ENCODE results near the gene CLDND1. TPM values are rescaled to one million over a fixed set of nuclear protein-coding genes. Genes with fewer than 3 reads are reported as not detected.

Gene CLDND1
- total and polyA plus RNA-seq, 2 of the 13 experiments (the other 11 are each of a cell fraction or from before 2014, with no cell fraction given), result 50.8 to 121 TPM

- POLR2A ChIA-PET, result no interaction called here
- DNase-seq (ENCODE audit: low spot score) (no peak), ATAC-seq (no peak), FAIRE-seq (no peak)
- CTCF ChIA-PET (ENCODE audit: low intra/inter-chr PET ratio, low total read pairs), result no interaction called here
- H3K4me3 ChIP-seq (replicated peaks in 1 of 3; ENCODE audit: insufficient read depth in 1 of 3, low read depth in 2 of 3, low read length in 3 of 3), result no peak overlapping the region
- H3K27me3 ChIP-seq (ENCODE audit: control insufficient read depth in 1 of 2, insufficient read depth in 2 of 2, low read length in 2 of 2), result 0 out of 5 replicates have a peak, but pooled peaks cover 0 to 4% of the 10 kb centered on the region in 2 experiments
- intact Hi-C loops (cut with micrococcal nuclease; ENCODE audit: unreplicated experiment), result no loop called here
- no TSS peak for BruUV-seq (replicated peaks)
- no peaks in the 10 kb centered on the region for H3K36me3 ChIP-seq (replicated peaks in 1 of 2; ENCODE audit: control insufficient read depth in 1 of 2, insufficient read depth in 2 of 2, low read length in 2 of 2)
- H3K27ac ChIP-seq (ENCODE audit: extremely low read length, insufficient read depth, low read length), result no peak overlapping the region
- no peaks in the 10 kb centered on the region for H3K79me2 ChIP-seq (ENCODE audit: insufficient read depth, low read length)
- H4K20me1 ChIP-seq (ENCODE audit: insufficient read depth, low read length), result no peaks in the 10 kb centered on the region
- no peaks in the 10 kb centered on the region for H3K9me3 ChIP-seq (ENCODE audit: low read length)
- no peak for TF ChIP-seq ZNF720 (CRISPR knock-in tag; IDR thresholded peaks at IDR 0.05)
- no peak for TF ChIP-seq ZNF512 (CRISPR knock-in tag; IDR thresholded peaks at IDR 0.05)
- no peak overlapping the region for H3K9ac ChIP-seq (ENCODE audit: insufficient read depth, low read depth, low read length)
- peaks cover 16% of the 10 kb centered on the region for H3K4me1 ChIP-seq (ENCODE audit: insufficient read depth, low read length)
- no peak overlapping the region for H2AFZ ChIP-seq (ENCODE audit: low read length)
- WGBS (ENCODE audit: low lambda C conversion rate), result 75% methylated on average over 6 of the region's 6 CpGs
- in situ Hi-C loops (cut with HindIII; ENCODE audit: extremely low pct_ligation_motif_present, low pct_unique_long_range_greater_than_20kb), result no loop called here
- no peak overlapping the region for H3K4me2 ChIP-seq (ENCODE audit: low read depth, low read length)
Measured at GRCh38 chr3:98532709-98533571, 10.2 kb upstream of the CLDND1 start.

- ChIA-PET CTCF (ENCODE audit: low intra/inter-chr PET ratio, low total read pairs) (no interaction called here), POLR2A (no interaction called here)
- BruUV-seq (replicated peaks), result no TSS peak
- Histone ChIP-seq H3K4me3 (replicated peaks in 1 of 3; ENCODE audit: insufficient read depth in 1 of 3, low read depth in 2 of 3, low read length in 3 of 3) (no peak overlapping the region), H3K36me3 (replicated peaks in 1 of 2; ENCODE audit: control insufficient read depth in 1 of 2, insufficient read depth in 2 of 2, low read length in 2 of 2) (no peaks in the 10 kb centered on the region), H3K9me3 (ENCODE audit: low read length) (no peaks in the 10 kb centered on the region), H3K27me3 (ENCODE audit: control insufficient read depth in 1 of 2, insufficient read depth in 2 of 2, low read length in 2 of 2) (0 out of 5 replicates have a peak, but pooled peaks cover 0 to 4% of the 10 kb centered on the region in 2 experiments), H3K27ac (ENCODE audit: extremely low read length, insufficient read depth, low read length) (no peak overlapping the region), H4K20me1 (ENCODE audit: insufficient read depth, low read length) (no peaks in the 10 kb centered on the region), H3K9ac (ENCODE audit: insufficient read depth, low read depth, low read length) (no peak overlapping the region), H3K4me1 (ENCODE audit: insufficient read depth, low read length) (peaks cover 18% of the 10 kb centered on the region), H2AFZ (ENCODE audit: low read length) (no peak overlapping the region), H3K4me2 (ENCODE audit: low read depth, low read length) (no peak overlapping the region), H3K79me2 (ENCODE audit: insufficient read depth, low read length) (no peaks in the 10 kb centered on the region)
- in situ Hi-C loops (cut with HindIII; ENCODE audit: extremely low pct_ligation_motif_present, low pct_unique_long_range_greater_than_20kb), result no loop called here
- 68% methylated on average over 5 of the region's 5 CpGs for WGBS (ENCODE audit: low lambda C conversion rate)
- TF ChIP-seq DMAP1 (CRISPR knock-in tag; IDR thresholded peaks at IDR 0.05) (no peak), NFYB (CRISPR knock-in tag; IDR thresholded peaks at IDR 0.05) (no peak), SYNCRIP (IDR thresholded peaks at IDR 0.05; ENCODE audit: insufficient read depth, low read depth, low read length) (no peak), TCF7L2 (IDR thresholded peaks at IDR 0.05; ENCODE audit: low read depth, low read length) (no peak), PCBP2 (optimal IDR thresholded peaks at IDR 0.05; ENCODE audit: low read depth, low read length, poor library complexity, severe bottlenecking) (no peak), ZNF451 (CRISPR knock-in tag; IDR thresholded peaks at IDR 0.05) (no peak), ZNF383 (CRISPR knock-in tag; IDR thresholded peaks at IDR 0.05; ENCODE audit: borderline replicate concordance) (no peak), HOXA9 (CRISPR knock-in tag; IDR thresholded peaks at IDR 0.05; ENCODE audit: borderline replicate concordance) (no peak), ZNF766 (CRISPR knock-in tag; IDR thresholded peaks at IDR 0.05; ENCODE audit: borderline replicate concordance) (no peak), MED13 (CRISPR knock-in tag; IDR thresholded peaks at IDR 0.05) (no peak), KDM6A (CRISPR knock-in tag; IDR thresholded peaks at IDR 0.05; ENCODE audit: low read depth) (no peak), NFYC (CRISPR knock-in tag; IDR thresholded peaks at IDR 0.05) (no peak), ZFP36L2 (CRISPR knock-in tag; IDR thresholded peaks at IDR 0.05) (no peak), CREBL2 (CRISPR knock-in tag; IDR thresholded peaks at IDR 0.05; ENCODE audit: borderline replicate concordance) (no peak)
- ATAC-seq (no peak), FAIRE-seq (no peak), DNase-seq (ENCODE audit: low spot score) (no peak)
- intact Hi-C loops (cut with micrococcal nuclease; ENCODE audit: unreplicated experiment), result no loop called here
Measured at GRCh38 chr3:98532275-98532637, 9.6 kb upstream of the CLDND1 start.

Measured in HepG2 (cell line).